ENCODE measurements around the gene GCK.

GCK gene

DNA sequence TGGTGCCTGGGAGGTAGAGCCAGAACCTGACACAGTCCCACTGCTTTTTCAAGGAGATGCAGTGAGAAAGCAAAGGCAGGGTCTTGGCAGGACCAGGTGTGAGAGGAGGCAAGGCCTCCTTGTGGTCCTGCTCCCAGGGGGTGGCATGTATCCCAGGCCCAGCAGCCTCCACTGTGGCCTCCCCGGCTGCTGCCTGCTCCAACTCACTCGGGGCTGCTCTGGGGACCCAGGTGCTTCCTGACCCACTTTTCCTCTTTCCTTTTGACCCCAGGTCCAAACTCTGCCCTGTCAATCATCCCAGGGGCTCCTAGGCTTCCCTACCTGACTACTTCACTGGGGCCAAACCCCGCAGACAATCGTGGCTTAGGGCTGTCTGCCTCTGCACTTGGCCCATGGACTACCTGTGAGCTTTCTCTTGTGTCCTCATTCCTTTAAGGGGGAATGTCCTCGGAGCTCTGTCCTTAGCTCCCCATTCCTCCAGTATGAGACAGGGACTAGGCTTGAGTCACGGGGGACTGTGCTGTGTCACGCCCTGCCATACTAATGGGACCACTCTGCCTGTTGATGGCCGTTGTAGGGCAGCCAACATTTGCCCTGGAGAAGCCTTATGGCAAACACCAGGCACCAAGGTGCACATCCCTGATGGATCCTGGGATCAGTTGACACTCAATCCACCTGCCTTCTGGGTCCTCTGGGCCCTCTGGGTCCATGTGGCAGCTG is 86.2 kb downstream of the GCK start:
- no peak for DNase-seq

- no peak for DNase-seq
Measured at GRCh38 chr7:44101966-44102845, 87.0 kb downstream of the GCK start.

- DNase-seq = no peak
Measured at GRCh38 chr7:44101303-44101965, 87.8 kb downstream of the GCK start.

- DNase-seq = no peak
Measured at GRCh38 chr7:44100458-44101302, 88.6 kb downstream of the GCK start.

DNA sequence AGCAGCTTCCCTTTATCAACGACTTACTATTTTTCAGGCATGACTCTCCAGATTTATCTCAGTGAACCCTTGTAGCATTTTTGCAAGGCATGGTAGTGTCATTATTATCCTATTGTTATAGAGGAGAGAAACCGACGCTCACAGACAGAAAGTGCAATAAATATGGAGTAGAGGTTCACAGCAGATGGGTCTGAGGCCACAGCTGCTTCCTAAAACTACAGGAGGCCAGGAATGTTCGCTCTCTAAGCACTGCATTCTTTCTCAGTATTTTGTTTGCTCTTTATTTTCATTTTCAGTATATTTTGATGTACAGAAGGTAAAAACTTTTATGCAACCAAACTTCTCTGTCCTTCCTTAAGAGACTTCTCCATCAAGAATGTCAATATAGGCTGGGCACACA is 89.6 kb downstream of the GCK start:
- DNase-seq = no peak

DNA sequence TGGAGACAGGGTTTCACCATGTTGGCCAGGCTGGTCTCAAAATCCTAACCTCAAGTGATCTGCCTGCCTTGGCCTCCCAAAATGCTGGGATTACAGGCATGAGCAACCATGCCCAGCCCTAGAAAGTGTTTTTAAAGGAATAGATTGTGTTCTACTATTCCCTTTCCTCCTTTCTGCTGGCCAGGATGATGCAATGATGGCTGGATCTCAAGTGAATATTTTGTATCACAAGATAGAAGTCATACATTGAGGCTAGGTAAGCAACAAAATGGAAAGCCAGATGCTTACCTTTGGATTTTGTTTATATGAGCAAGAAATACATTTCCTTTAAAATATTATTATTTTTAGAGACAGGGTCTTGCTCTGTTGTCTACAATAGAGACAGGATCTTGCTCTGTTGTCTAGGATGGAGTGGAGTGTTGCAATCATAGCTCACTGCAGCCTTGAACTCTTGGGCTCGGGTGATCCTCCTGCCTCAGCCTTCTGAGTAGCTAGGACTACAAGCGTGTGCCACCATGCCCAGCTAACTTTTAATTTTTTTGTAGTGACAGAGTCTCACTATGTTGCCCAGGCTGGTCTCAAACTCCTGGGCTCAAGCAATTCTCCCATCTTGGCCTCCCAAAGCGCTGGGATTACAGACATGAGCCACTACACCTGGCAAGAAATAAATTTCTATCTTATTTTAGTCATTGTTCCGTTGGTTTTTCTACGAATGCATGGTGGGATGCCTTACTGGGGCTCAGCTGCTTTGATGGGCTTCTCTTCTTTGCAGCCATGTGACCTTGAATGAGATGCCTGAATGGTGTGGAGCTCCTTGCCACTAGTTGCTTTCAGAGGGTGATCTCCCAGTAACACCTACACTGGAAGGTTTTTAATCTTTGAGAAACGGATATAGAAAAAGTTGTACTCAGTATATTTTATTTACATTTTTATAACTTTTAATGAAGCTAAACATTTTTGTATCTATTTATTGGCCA is 90.9 kb downstream of the GCK start:
- no peak for DNase-seq

- DNase-seq = no peak
Measured at GRCh38 chr7:44097064-44097932, 91.9 kb downstream of the GCK start.

GRCh38 chr7:44096326-44096881 is 92.8 kb downstream of the GCK start:
- no peak for DNase-seq

DNA sequence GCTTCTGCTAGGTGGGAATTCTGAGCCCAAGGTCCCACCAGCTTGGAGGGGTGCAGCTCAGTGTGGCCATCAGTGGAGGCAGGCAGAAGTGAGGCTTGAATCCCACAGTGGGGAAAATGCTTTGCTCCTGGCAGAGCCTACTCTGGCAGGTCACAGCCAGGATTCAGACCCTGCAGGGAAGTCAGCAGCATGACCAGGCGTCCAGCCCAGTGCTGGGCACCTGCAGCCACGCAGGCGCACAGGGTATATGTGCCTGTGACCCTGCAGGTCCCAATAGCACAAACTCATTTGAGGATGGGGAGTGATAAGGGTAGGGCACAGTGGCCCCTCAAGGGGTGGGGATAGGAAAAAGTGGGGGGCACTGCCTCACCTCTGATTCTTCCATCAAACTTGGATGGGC is 93.5 kb downstream of the GCK start:
- no peak for DNase-seq

DNA sequence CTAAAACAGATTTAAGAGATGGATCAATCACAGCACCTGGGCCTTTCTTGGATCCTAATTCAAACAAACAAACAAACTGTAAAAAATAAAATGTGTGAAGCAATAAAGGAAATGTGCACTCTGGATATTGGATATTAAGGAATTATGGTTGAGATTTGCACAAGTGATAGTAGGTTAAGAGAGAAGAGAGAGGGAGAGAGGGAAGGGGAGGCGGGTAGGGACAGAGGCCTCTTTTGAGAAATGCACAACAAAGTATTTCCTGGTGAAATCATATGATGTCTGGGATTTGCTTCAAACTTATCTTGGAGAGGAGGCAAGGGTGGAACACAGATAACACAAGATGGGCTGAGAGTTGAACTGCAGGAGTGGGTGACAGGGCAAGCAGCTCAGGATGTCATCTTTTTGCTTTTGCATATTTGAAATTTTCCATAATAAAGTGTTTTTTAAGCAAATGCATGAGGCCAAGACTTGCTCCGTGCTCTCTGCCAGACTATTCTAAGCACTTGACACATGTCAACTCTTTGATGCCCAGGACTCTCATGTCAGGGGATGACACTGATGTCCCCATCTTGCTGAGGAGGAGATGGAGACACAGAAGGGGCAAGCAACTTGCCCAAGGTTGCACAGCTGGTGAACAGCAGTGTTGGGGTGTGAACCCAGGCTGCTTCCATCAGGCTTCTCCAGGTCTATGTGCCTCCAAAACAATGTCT is 94.2 kb downstream of the GCK start:
- DNase-seq = no peak

GRCh38 chr7:44094365-44094764 is 94.9 kb downstream of the GCK start:
- no peak for DNase-seq

Measured in NCI-H2107 (cell line).